DND-41 (cell line): ENCODE measurements around the gene POR.

Experiments
- CTCF ChIP-seq: IDR thresholded peaks from 2 replicates; pipeline ENCODE4 v1.5.1; 2012; ENCODE audit warnings: borderline replicate concordance, low read length, moderate library complexity, mild to moderate bottlenecking; ENCODE audit not compliant: poor library complexity, severe bottlenecking; ENCODE audit errors: extremely low read depth
- EZH2 ChIP-seq: IDR thresholded peaks from 3 replicates; pipeline ENCODE4 v1.6.1; 2012; ENCODE audit warnings: borderline replicate concordance, low read depth, mild to moderate bottlenecking, moderate library complexity, low read length, inconsistent platforms; ENCODE audit not compliant: severe bottlenecking

- TF ChIP-seq EZH2: no peak
- TF ChIP-seq CTCF: no peak
These were observed 48.9 kb upstream of the POR start for GRCh38 chr7:75866114-75866488.
